Measurements from ENCODE around the gene UBE2J2.

UBE2J2 gene

DNA sequence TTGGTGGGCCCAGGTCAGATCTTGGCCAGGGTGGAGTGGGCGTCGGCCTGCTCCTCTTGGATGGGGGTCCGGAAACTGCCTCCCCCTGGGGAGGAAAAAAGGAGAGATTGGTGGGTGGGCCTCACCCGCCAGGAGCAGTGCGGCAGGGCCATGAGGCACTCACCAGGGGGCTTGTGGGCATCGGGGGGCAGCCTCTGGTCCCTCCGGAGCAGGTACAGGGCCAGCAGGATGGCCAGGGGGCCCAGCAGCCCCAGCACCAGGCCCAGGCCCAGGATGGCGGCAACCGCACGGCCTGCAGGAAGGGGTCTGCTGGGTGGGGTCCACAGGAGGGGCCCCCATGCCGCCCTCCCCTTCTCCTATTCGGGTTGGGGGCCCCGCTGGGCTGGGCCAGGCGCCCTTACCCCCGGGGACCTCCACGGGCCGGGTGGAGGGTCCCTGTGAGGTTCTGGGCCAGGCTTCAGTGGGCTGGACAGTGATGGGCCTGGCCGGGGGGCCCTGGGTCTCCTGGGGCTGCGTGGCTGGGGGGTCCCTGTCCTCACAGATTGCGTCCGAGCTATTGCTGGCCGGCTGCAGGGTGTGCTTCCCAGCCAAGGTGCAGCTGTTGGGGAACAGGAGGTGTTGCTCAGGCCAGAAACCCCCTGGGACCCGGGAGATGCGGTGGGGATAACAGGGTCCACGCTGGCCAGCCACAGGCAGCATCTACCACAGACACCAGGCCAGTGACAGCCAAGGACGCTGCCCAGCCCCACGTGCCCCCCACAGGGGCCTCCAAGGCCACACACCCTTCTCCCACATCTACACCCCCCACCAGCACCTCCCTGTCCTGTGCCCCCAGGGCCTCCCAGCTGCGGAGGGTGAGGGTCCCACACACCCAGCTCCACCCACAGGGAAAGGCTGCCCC, 61.9 kb downstream of the UBE2J2 start:
- no peak for DNase-seq (ENCODE audit: low spot score)

- DNase-seq (ENCODE audit: low spot score): no peak
These were observed 62.7 kb downstream of the UBE2J2 start for GRCh38 chr1:1210726-1211540.

GRCh38 chr1:1208713-1209433, 64.8 kb downstream of the UBE2J2 start:
- no peak for DNase-seq (ENCODE audit: low spot score)

GRCh38 chr1:1207571-1207892, 66.1 kb downstream of the UBE2J2 start:
- no peak for DNase-seq (ENCODE audit: low spot score)

DNA sequence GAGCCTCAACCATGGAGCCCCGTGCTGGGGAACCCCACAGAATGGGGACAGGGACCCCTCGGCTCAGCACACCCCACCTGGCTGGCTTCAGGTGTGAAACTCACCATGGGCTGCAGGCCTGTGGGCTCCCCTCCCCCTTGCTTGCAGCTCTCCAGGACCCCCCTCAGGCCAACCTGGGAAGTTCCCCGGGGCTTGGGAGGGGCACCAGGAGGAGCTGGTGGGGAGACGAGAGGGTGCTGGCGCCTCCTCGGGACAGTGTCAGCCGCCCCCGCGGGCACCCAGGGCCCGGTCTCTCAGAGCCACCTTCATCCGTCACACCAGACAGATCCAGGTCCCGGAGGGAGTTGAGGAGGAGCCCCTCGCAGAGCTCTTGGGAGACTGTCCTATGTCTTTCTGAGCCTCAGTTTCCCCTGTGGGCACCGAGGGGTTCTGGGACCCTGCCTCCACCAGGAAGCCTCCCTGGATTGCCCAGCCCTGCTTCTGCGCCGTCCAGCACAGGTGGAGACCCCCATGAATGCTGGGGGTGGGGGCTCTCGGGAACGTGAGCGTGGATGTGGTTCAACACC, 66.6 kb downstream of the UBE2J2 start:
- DNase-seq (ENCODE audit: low spot score): no peak

DNA sequence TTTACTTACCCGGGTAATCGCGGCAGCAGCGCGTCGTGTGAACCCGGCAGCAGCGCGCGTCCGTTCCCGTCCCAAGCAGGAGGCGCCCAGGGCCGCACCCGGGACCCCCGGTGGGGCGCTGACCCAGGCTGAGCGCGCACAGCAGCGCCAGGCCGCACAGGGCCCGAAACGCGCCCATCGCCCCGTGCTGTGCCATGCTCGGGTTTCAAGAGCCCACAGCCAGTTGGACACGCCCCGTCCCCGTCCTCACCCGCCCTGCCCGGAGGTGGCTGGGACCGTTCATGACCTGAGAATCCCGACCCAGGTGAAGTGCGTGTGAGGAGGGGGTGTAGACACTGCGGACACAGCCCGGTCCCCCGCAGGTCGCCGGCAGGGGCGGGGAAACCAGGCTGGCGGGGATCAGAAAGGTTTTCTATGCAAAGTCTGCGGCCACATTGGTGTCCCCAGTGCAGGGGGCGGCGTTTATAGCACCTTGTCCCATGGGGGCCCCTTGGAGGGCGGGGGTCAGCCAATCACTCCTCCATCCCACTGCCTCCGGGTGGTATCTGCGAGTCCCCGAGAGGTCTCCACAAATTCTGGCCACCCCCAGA, 67.2 kb downstream of the UBE2J2 start, which contains the start of gene TNFRSF18:
TSS of gene TNFRSF18 (minus strand) at position 217 of the 590 bp plus-strand sequence. CDS start at position 196, 21 bp downstream.
- no peak for DNase-seq (ENCODE audit: low spot score)

- no peak for DNase-seq (ENCODE audit: low spot score)
These were observed 67.8 kb downstream of the UBE2J2 start for GRCh38 chr1:1205769-1206375.

- no peak for DNase-seq (ENCODE audit: low spot score)
These were observed 68.5 kb downstream of the UBE2J2 start for GRCh38 chr1:1204998-1205768.

DNA sequence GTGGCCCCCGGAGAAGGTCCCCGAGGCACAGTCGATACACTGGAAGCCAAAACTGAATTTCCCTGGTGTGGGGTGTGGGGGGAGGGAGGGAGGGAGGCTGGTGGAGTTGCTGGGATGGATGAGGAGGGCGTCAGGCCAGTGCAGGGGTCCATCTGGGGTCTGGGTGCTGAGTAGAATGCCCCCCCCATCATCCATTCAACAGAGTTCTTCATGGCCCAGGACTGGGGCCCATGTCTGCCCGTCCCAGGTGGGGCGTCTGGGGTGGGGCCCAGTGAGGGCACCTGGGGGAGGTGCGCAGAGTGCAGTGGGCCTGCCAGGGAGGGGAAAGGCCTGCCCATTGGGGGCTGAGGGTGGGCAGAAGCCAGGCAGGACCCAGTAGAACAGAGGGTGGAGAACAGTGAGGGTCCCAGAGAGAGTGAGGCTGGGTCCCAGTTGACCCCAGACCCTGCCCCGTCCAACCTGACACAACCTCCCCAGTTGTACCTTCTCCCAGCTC, 69.2 kb downstream of the UBE2J2 start:
- no peak for DNase-seq (ENCODE audit: low spot score)

All from Ammon's horn (tissue), 1 donor.